Stimulated activated CD8-positive, alpha-beta memory T cell treated with anti-CD3 and anti-CD28 coated beads, Interleukin-15, amount 100 ng/mL, for 48 hours (primary cell): ENCODE results near the gene SRSF1.
A peak's percentile ranks its signal among the peaks of the same experiment; 100 is the strongest.
"Not testable (repeated sequence)": the region's sequence is repeated elsewhere in the genome, so short reads cannot be mapped to it uniquely, and the experiment has no call there.

Source experiments
- DNase-seq, 2 donors: peaks; one replicate each; pipeline ENCODE4 v3.0.0-alpha.2; 2020; ENCODE audit warnings: low read depth in 2 of 2

Gene SRSF1

GRCh38 chr17:57988301-57989250 is 18.5 kb downstream of the SRSF1 start:
- no peak for DNase-seq

GRCh38 chr17:57987581-57988300 is 19.3 kb downstream of the SRSF1 start, which contains the start of gene VEZF1:
Gene VEZF1 (minus strand): TSS chr17:57988254. CDS start chr17:57988111, 143 bp downstream.
- DNase-seq: peak; percentile 67 to 73

GRCh38 chr17:57986841-57987580 is 20.0 kb downstream of the SRSF1 start:
- DNase-seq: peak; percentile 36 to 40

- no peak for DNase-seq
These were observed 21.4 kb downstream of the SRSF1 start for GRCh38 chr17:57985675-57985974.

DNA sequence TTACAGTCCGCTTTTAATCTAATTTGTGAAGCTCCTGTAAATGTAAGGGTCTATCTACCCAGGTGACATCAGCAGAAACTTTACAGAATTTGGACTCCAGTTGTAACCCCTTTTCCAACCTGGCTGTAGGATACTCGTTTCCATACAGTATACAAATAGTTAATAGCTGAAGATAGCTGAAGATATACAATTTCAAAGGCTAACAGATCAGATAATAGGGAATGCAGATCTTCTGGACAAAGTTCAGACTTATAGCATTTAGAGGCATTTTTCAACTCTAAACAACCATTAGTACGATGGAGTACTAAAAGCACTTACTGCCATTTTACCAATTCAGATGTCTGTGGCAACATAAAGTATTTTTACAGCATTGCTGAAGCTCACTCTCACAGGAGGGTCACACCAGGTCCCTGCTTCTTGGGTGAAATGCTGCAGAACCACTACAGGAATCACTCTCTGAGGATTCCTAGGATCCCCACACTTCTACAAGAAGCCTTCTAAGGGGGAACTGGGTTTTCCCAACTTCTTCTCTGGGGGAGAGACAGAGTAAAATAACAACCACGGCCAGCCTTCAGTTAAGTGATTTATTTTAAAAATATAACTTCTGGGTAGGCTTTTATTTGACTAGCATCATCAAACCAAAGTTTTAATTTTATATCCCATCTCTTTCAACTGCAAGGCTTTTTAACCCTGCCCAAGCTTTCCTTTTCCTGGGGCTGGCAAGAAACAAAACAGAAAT is 21.9 kb downstream of the SRSF1 start:
- DNase-seq: no peak

DNA sequence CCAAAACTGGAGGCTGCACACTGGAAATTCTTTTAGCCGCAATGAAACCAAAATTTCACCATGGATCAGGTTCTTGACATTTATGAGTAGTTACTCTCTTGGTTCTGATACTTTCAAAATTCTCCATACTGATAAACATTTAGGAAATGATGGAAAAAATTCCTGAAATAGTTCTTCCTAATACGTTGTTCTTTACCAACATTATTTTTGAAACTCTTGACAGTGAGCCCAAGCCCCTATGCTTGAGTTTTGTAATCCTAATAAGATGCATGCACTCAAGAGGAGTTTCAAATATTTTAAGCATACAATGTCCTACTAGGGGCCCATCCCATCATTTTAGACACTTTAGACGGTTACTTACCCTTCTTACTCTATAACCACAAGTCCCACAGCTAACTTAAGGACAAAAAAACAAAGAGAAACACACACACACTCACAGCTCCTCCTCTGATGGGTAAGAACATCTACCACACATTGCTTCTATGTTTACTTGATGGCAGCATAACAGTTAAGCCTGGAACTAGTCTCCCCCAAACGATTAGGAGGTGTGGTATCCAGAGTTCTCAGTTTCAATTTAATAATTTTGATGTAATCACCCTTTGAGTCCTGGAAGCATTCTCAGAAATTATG is 22.7 kb downstream of the SRSF1 start:
- no peak for DNase-seq

DNA sequence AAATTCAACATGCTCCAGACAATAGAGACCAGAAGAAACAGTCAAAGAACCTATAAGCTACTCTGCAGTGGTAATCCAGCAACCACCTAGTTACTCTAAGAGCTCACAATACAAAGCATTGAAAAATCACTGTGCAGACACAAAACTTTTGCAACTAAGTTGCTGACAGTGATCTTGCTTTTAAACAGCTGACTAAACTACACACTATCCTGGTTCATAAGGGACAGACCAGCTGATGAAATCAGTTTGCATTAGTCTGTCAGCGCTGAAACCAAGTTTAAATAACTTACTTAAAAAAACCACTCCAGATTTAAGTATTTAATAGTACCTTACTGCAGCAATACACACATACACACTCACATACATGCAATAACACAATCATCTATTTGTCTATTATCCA is 23.6 kb downstream of the SRSF1 start:
- DNase-seq: no peak

- no peak for DNase-seq
These were observed 24.4 kb downstream of the SRSF1 start for GRCh38 chr17:57982452-57983170.

- DNase-seq: no peak
These were observed 26.5 kb downstream of the SRSF1 start for GRCh38 chr17:57980522-57980921.

- DNase-seq: no peak
These were observed 28.0 kb downstream of the SRSF1 start for GRCh38 chr17:57979076-57979475.

GRCh38 chr17:57976594-57976993 is 30.5 kb downstream of the SRSF1 start:
- no peak for DNase-seq

DNA sequence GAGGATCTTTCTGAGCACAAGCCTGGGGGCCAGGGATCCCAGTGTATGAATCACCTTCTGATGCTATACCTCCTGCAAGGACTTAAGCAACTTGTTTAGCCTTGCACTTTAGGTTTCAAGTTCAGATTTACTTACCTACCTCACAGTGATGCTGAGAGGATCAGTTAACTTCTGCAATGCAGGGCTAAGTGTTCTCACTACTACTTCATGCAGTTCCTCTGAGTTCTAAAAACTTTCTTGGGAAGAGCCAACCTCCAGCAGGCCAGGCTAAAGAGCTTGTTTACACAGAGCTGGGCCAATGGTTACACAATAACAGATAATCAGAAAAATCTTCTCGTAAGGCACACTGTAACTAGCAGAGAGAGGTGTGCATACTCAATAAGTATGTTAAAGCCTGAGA is 32.0 kb downstream of the SRSF1 start:
- no peak for DNase-seq

DNA sequence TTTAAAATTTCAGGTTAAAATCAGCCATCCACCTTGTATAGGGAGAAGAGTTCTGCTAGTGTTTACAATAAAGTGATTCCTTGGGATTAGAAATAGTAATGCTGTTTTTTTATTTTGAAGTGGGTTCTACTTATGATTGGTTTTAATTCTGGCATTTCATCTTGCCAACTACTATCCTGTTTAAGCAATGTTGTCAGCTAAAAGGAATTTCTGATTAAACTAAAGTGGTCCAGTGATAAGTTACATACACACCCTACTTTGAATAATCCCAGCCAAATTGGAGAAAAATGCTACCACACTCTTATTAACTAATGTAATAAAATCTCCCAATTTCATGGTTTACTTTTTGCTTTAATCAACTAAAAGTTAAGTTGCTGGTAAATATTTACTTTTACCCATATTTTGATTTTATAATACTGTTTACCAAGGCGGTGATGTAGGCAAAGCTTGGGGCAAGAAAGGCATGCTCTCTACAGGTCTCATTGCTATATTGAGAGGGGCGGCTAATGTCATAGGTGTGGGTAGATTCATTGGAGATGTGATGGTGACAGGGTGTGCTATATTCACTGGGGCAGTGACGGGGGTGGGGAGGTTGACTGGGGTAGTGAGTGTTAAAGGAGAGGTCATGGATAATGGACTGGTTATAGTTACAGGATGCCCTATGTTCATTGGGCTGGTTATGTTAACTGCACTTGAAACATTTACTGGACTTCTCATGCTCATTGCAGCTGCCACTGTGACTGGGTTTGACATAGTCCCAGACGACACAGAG is 32.8 kb downstream of the SRSF1 start:
- DNase-seq: not testable (repeated sequence)

GRCh38 chr17:57972151-57972550 is 34.9 kb downstream of the SRSF1 start:
- DNase-seq: no peak

DNA sequence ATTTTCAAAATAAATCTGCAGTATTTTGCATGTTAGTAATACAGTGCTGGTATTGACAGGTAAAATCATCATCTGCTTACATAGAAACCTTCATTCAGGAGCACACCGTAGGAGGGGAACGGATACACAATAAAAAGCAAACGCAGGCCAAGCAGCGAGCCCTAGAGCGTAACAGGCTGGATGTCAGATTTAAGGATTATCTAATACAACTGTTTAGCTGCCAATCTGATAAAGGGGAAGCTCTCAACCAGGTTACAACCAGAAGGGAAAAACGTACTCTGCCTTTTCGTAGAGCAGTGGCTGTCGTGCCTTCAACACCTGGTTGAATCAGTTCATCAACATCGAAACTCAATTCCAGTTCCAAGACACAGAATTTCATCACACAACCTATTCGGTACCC is 35.5 kb downstream of the SRSF1 start:
- DNase-seq: no peak

DNA sequence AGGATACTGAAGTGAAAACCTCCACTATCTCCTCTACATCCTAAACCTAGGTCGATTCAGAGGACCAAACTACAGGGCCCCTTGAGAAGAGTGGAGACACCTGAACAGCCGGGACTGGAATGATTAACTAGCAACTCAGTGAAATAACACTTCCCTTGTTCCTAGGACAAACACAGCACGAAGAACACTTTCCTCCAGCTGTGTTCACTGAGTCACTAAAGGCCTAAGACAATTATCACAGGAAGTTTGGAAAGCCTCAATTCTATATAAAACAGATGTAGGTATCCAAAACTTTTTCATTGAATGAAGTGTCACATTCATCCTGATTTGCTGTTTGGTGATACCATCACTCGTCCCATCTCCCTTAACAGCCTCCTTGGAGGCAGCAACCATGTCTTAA is 36.3 kb downstream of the SRSF1 start:
- no peak for DNase-seq

GRCh38 chr17:57968456-57968855 is 38.6 kb downstream of the SRSF1 start:
- no peak for DNase-seq

DNA sequence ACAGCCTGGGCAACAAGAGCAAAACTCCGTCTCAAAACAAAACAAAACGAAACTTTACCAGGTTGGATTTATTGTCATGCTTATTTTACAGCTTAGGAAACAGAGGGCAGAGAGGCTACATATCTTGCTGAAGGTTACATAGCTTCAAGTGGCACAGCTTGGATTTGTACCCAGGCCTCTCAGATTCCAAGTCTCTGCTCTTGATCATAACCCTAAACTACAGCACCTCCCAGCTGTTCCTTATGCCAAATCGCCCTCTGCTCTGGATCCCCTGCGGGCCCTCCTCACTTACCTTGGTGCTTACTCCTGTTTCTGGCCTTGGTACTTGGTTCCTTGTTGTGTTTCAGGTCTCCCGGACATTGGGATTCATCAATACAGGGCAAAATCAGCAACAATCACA is 40.2 kb downstream of the SRSF1 start:
- no peak for DNase-seq

DNA sequence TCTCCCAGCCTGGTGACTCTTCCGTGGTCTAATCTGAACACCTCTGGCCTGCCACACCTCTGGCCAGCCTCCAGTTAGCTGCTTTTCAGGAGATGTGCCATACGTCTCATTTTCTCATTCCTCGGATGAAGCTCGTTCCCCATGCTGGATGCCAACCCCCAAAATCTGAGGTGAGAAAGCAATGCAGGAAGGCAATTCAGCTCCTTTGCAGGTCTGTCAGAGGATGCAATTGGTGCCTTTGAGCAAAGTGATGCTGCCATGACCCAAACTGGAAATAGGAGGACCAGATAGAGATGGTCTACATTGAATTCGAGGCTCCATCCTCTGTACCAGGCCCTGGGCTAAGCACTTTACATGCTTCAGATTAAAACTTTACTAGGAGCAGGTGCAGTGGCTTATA is 40.8 kb downstream of the SRSF1 start:
- no peak for DNase-seq
